Activated CD4-positive, alpha-beta T cell treated with anti-CD3 and anti-CD28 coated beads for 48 hours (primary cell): ENCODE results near the gene AGRN.
"Not testable (repeated sequence)": the region's sequence is repeated elsewhere in the genome, so short reads cannot be mapped to it uniquely, and the experiment has no call there.

Experiments used
- DNase-seq: peaks from one replicate; pipeline ENCODE4 v3.0.0-alpha.2; 2020

The AGRN gene

GRCh38 chr1:1020000-1020404 is at the start of gene AGRN:
Gene AGRN, plus strand, starts transcription at chr1:1020120. Its CDS starts 53 bp downstream, at chr1:1020173.
- DNase-seq, result no peak

DNA sequence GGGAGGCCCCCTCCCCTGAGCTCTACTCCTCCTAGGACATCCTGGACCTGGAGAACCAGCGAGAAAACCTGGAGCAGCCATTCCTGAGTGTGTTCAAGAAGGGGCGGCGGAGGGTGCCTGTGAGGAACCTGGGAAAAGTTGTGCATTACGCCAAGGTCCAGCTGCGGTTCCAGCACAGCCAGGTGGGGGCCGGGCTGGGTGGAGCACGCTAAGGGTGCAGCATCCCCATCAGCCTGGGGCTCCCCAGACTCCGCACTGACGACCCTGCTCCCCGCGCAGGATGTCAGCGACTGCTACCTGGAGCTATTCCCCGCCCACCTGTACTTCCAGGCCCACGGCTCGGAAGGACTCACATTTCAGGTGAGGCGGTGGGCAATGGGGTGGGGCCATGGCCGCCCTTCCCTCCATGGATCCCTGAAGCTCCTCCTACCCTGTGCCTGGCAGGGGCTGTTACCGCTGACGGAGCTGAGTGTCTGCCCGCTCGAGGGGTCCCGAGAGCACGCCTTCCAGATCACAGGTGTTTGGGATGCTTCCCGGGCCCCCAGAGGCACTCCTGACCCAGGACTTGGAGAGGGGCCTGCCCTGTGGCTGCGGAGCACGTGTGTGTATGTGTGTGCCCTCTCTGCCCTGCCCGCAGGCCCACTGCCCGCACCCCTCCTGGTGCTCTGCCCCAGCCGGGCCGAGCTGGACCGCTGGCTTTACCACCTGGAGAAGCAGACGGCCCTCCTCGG is 49.5 kb upstream of the AGRN start:
- DNase-seq, result no peak

GRCh38 chr1:970973-971730 is 48.8 kb upstream of the AGRN start:
- DNase-seq, result no peak

DNA sequence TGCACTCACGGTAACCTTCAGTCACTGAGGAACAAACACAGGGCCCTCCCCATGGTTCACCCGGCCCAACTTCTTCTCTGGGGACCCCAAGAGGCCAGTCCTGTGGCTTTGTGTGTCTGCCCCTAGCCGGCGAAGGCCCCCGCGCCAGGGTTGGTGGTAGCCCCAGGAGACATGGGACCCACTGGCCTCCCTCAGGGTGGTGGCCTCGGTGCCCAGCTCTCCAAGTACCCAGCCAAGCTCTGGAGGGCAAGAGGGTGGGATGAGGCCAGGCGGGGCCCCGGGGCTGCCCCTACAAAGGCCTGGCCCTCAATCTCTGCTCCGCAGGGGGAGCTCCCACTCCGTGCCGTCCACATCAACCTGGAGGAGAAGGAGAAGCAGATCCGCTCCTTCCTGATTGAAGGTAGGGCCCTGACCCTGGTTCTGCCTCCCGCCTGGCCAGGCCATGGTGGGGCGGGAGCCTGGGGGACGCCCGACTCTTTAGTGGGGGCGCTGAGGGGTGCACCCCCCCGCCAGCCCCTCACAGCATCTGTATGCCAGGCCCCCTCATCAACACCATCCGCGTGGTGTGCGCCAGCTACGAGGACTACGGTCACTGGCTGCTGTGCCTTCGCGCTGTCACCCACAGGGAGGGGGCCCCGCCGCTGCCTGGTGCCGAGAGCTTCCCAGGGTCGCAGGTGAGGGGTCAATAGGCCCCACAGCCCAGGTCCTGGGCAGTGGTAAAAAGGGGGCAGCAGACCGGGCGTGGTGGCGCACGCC is 48.0 kb upstream of the AGRN start:
- DNase-seq, result no peak

DNA sequence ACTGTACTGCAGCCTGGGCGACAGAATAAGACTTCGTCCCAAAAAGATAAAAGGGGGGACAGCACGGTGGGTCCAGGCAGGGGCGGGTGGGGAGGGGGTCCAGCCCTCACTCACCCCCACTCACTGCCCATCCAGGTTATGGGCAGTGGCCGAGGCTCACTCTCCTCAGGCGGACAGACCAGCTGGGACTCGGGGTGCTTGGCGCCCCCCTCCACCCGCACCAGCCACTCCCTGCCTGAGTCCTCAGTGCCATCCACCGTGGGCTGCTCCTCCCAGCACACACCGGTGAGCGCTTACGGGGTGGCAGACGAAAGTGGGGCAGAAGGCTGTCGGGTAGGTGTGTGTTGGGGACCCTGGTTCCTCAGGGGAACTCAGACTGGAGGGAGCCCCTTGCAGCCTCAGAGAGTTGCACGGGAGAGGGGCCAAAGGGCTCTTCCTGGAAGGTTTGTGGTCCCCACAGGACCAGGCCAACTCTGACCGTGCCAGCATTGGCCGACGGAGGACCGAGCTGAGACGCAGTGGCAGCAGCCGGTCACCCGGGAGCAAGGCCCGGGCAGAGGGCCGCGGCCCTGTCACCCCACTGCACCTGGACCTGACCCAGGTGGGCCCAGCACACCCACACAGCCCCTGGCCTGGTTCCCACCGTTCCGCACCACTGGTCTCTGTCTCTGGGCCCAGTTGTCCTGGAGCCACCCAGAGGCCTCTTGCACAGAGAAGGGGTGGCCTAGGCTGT is 47.0 kb upstream of the AGRN start:
- DNase-seq, result no peak

DNA sequence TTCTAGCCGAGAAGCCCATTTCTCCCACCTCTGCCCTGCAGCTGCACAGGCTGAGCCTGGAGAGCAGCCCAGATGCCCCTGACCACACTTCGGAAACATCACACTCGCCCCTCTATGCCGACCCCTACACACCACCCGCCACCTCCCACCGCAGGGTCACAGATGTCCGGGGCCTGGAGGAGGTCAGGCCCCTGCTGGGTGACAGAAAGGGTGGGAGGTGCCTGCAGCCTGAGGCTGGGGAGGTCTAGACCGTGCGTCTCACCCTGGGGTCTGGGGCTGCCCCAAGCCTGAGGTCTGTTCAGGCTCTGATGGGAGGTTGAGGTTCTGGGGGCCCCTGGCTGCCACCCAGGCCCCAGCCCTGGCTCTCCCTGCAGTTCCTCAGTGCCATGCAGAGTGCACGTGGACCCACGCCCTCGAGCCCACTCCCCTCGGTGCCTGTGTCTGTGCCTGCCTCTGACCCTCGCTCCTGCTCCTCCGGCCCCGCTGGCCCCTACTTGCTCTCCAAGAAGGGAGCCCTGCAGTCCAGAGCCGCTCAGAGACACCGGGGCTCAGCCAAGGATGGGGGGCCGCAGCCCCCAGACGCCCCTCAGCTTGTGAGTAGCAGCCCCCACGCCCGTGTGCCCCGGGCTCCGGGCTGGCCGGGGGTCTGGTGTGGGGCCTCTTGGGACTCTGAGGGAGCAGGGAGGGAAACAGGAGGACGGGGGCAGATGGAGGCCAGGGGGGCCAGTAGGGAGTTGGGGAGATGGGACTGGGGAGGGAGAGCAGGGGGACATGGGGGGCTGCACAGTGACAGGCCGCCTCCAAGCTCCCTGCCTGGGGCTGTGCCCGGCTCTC is 46.2 kb upstream of the AGRN start:
- no peak for DNase-seq

DNA sequence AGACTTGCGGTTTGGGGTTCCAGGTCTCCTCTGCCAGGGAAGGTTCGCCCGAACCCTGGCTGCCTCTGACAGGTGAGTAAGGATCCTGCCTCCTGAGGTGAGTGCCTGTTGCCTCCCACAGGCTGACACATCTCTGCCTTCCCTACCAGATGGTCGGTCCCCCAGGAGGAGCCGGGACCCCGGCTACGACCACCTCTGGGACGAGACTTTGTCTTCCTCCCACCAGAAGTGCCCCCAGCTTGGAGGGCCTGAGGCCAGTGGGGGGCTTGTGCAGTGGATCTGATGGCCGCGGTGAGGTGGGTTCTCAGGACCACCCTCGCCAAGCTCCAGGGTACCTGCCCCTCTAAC is 45.7 kb upstream of the AGRN start:
- no peak for DNase-seq

GRCh38 chr1:974687-975328 is 45.1 kb upstream of the AGRN start:
- DNase-seq, result no peak

- DNase-seq, result no peak
Measured at GRCh38 chr1:975365-975764, 44.6 kb upstream of the AGRN start.

DNA sequence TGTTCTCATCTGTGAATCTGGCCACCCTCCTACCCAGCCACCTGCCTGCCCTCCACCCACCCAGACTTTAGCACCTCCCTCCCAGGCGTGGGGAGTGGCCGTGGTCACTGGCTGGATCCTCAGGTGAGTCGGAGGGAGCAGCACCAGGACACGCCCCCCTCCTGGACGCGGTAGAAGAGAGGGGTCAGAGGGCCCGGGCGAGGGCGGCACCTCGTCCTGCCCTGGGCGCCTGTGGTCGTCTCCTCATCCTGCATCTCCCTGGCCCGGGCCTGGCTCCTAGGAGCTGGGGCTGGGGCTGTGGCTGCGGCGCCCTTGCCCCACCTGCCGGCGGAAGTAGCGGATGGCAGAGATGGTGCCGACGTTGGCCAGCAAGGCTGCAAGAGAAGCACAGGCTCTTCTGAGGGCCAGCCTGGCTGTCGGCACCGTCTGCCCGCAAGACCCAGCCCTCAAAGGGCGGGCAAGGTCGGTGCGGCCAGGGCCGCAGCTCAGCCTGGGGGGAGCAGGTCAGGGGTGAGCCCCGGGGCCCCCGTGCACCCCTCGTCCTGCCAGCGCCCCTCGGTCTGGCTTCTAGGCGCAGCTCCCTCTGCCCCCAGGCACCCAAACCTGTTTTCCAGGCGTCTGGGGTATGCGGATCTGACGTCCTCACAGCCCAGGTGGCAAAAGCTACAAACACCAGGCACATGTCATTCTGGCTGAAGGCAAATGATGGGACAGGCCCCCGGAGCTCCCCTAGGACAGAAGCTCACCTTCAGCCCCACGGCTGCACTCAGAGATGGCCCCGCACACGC is 43.8 kb upstream of the AGRN start:
- peak; percentile 77 for DNase-seq

GRCh38 chr1:976791-977190 is 43.1 kb upstream of the AGRN start:
- not testable (repeated sequence) for DNase-seq

DNA sequence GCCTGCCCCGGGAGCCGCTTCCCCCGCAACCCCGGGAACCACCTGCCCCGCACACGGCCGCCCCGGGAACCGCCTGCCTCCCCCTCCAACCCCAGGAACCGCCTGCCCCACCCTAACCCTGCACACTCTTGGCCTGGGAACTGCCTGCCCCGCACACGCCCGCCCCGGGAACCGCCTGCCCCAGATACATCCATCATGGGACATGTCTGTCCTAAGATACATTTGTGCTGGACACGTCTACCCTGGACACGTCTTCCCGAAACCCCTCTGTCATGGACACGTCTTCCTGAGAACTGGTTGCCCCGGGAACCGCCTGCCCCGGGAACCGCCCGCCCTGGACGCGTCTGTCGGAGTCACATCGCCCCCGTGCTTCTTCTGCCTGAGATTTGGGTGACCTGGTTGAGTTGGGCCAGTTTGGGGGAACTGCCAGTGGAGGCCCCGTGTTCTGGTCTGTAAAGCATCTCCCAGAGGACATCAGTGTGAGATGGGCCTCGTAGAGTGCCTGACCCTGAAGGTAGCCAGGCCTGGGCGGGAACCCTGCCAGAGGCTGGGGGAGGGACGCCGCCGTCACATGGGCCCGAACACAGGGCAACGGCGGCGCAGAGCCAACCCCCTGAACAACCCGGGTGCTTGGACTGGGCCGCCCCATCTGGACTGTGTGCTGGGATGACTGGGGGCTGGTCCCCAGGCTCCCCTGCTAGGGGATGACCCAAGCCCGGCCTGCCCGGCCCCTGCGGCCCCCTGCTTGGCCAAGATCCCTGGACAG is 41.7 kb upstream of the AGRN start:
- DNase-seq, result no peak

DNA sequence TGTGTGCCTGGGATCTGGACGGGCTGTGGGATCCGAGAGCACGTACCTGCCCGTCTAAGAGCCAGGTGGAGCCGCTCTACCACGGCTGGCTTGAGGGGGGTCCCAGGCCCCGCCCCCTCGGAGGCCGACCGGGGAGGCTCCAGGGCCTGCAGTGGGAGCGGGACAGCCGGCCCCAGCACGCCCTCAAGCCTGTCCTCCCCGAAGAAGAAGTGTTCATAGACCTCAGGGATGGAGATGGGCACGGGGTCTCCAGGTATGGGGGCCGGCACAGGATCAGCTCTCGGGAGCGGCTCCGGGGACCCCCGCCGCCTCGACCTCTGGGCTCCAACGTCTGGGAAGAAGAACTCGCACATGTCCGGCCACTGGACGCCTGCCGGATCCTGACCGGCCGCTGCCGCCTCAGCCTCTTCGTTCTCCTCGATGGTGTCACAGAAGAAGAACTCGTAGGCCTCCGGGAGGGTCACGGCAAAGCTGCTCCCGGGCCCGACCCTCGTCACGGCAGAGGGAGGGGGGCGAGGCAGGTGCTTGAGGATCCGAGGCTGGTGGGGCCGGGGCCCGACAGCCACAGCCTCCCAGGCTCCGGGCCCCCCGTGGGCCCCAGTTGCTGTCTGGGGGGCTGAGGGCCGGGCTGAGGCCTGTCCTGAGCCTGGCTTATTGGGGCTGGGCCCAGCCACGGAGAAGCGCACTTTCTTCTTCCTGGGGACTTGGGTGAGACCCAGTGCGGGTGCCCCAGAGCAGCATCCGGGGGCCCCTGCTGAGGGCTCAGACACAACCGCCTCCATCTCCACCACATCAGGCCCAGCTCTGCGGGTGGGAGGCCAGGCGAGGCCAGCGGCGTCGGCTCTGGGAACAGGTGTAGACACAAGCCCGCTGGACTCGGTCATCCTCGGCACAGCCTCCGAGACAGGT is 40.8 kb upstream of the AGRN start:
- DNase-seq, result no peak

GRCh38 chr1:979744-980072 is 40.2 kb upstream of the AGRN start:
- no peak for DNase-seq

GRCh38 chr1:980137-980571 is 39.8 kb upstream of the AGRN start:
- DNase-seq, result no peak

- DNase-seq, result no peak
Measured at GRCh38 chr1:980602-981395, 39.1 kb upstream of the AGRN start.

DNA sequence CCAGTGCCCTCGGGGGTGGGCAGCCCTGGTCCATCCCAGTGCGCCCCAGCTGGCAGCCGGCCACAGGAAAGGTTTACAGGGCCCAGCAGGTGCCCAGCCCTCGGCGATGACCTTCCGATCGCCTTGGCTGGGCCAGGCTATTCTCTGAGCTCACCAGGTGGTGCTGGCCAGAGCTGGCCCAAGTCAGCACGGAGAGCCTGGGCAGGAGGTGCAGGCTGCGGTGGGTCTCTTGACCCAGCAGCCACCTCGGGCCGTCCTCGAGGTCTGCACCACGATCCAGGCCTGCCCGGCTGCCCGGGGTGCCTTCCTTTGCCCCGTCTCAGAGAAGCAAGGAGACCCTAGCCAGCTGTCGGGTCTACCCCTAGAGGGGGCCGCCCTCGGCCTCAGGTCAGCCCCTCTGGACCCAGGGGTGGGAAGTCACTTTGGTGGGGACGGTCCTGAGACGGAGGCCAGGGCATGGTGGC is 38.4 kb upstream of the AGRN start:
- no peak for DNase-seq

DNA sequence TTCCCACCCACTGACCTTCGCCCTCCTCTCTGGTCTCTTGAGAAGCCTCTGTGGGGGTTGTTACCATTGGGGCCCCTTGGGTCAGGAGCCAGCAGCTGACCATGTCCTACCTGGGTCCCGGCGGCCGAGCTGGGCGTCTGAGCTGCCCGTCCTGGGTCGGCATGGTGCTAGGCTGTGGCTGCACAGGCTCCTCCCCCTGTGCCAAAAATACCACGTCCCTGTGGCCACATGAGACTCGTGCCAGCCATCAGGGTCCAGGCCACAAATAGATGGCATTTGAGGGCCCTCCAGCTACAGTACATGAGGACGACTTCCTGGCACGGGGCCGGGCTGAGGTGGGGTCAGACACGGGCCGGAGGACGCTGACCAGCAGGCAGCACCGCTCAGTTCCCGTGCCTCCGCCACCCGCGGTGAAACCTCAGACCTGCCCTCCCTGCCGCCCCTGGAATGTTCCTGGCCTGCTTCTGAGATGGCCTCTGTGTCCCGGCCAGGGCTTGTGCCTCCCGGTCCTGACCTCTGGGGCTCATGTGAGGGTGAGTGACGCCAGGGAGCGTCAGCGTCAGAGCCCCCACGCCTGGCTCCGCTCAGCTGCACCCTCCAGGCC is 37.9 kb upstream of the AGRN start, which contains the start of gene PERM1:
TSS of gene PERM1 (minus strand) at position 139 of the 604 bp plus-strand sequence. CDS start 1,064 bp downstream, outside the sequence.
- no peak for DNase-seq
